Adrenal gland (tissue), 12 donors: ENCODE results near the gene DPY19L3. TPM values are rescaled to one million over a fixed set of nuclear protein-coding genes. Genes with fewer than 3 reads are reported as not detected.

Experiments used
- DNase-seq, 7 donors: peaks; one replicate each; pipeline ENCODE4 v3.0.0-alpha.2; 2019 to 2020
- H3K27ac ChIP-seq, 5 donors: fragments of 200-600 bp; sonication (generic) in 4 of 5; 1 replicate in 3 of 5; 2 replicates in 2 of 5; pipeline versions ENCODE4 v1.5.1 to v1.8.0; 2016 to 2020; ENCODE audit warnings: mild to moderate bottlenecking in 1 of 5
- H3K27me3 ChIP-seq: fragments of 200-600 bp; 2 replicates; pipeline ENCODE4 v1.8.0; 2021
- H3K36me3 ChIP-seq, 2 donors: fragments of 200-600 bp; replicated peaks in 1 of 2; 1 replicate in 1 of 2; 2 replicates in 1 of 2; pipeline versions ENCODE4 v1.5.1 to v1.8.0; 2018 to 2022
- H3K4me1 ChIP-seq, 2 donors: fragments of 200-600 bp; replicated peaks in 1 of 2; 1 replicate in 1 of 2; 2 replicates in 1 of 2; pipeline versions ENCODE4 v1.5.1 to v1.8.0; 2018 to 2021
- H3K4me3 ChIP-seq, 4 donors: fragments of 200-600 bp; sonication (generic) in 3 of 4; one replicate each; pipeline ENCODE4 v1.5.1; 2016 to 2018
- H3K9me3 ChIP-seq, 3 donors: fragments of 200-600 bp; sonication (generic) in 1 of 3; replicated peaks in 1 of 3; 1 replicate in 2 of 3; 2 replicates in 1 of 3; pipeline versions ENCODE4 v1.5.1 to v1.8.0; 2016 to 2021
- POLR2A ChIP-seq, 2 donors: fragments of 450-650 bp; IDR thresholded peaks; one replicate each; pipeline ENCODE4 v1.6.1; 2017; ENCODE audit warnings: antibody characterized with exemption in 2 of 2, mild to moderate bottlenecking in 2 of 2, moderate library complexity in 1 of 2
- WGBS, 4 donors: extraction: QIAGEN DNeasy Blood & Tissue Kit in 2 of 4; methylation state at CpG; one replicate each; pipeline versions ENCODE4 v1.1.5 to v1.1.7; 2013 to 2017; 5-methylcytosine and 5-hydroxymethylcytosine counted together
- intact Hi-C, 2 donors: fragments of 100-400 bp; cut with DNase I; formaldehyde crosslinking; loops; one replicate each; pipeline versions ENCODE4 v1.14.1 to v1.15.0; 2022 to 2023
- polyA plus RNA-seq, 3 donors: library from polyadenylated mRNA; stranded (reverse); fragments of 200-250 nt in 2 of 3; fragments of 350-450 nt in 1 of 3; fragmentation: Illumina TruSeq in 1 of 3; extraction: RNeasy Lipid Tissue Mini Kit (QIAGEN cat#74804) in 1 of 3; gene quantifications; one replicate each; pipeline ENCODE4 v1.2.3, GENCODE V29; 2013 to 2014
- total RNA-seq, 9 donors: library from RNA; depleted of rRNA in 4 of 9; stranded (reverse); fragments of >200 nt in 4 of 9; fragments of 120-200 nt in 1 of 9; fragmentation: NEBNext Ultra II Directional in 1 of 9; extraction: Animal tissue kit (Norgen Biotek cat#: 25700) in 1 of 9; gene quantifications; one replicate each; pipeline versions ENCODE4 v1.1.0 to v1.2.4, GENCODE V29; 2013 to 2023
- TF ChIP-seq, protein P1 (sequence below), 6 experiments: fragments of 450-650 bp in 4 of 6; fragments of 200-600 bp in 2 of 6; sonication (generic) in 1 of 6; IDR thresholded peaks; 1 replicate in 5 of 6; 2 replicates in 1 of 6; pipeline versions ENCODE4 v1.5.1 to v1.8.0; 2016 to 2021; ENCODE audit warnings: antibody characterized with exemption in 6 of 6, mild to moderate bottlenecking in 2 of 6, moderate library complexity in 1 of 6
- donor health status: healthy with polysubstance abuse.
- donor health status: Bipolar disorder and iron deficiency.
- donor health status: DM: yes; HTN: yes; CAD: no.
- donor health status: DM: no; HTN: no; CAD: no.
- donor health status: DM: no; HTN: no; CAD: no.
- donor health status: DM: yes; HTN: yes; CAD: no.

The DPY19L3 gene
- total and polyA plus RNA-seq, 12 donors: 5.4 to 31.0 (median 21.6) TPM

DNA sequence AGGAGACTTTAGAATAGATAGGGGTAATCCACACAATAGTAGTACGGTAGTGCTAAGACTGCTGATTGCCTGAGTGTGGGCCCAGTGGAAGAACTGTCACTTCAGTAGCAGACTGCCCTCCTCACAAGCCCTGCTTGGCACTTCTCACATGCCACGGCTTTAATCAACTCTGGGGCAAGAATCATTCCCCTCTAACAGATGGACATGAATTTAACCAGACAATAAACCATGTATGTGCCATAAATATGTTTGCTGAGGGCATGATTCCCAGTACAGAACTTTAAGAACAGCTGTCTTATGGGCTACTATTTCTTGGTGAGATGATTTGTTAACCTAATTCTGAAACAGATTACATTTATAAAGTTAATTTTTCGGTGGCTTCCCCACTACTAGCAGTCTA, 22.0 kb downstream of the DPY19L3 start:
- WGBS, 4 donors: 84 to 92% (median 90%) methylated on average over 3 of the region's 3 CpGs
- Histone ChIP-seq H3K4me3 (no peak overlapping the region), H3K4me1 (no peaks in the 10 kb centered on the region), H3K9me3 (no peaks in the 10 kb centered on the region), H3K36me3 (no peaks in the 10 kb centered on the region), H3K27me3 (no peaks in the 10 kb centered on the region), H3K27ac (no peak overlapping the region)
- intact Hi-C loops: no loop called here
- TF ChIP-seq, protein P1, sequence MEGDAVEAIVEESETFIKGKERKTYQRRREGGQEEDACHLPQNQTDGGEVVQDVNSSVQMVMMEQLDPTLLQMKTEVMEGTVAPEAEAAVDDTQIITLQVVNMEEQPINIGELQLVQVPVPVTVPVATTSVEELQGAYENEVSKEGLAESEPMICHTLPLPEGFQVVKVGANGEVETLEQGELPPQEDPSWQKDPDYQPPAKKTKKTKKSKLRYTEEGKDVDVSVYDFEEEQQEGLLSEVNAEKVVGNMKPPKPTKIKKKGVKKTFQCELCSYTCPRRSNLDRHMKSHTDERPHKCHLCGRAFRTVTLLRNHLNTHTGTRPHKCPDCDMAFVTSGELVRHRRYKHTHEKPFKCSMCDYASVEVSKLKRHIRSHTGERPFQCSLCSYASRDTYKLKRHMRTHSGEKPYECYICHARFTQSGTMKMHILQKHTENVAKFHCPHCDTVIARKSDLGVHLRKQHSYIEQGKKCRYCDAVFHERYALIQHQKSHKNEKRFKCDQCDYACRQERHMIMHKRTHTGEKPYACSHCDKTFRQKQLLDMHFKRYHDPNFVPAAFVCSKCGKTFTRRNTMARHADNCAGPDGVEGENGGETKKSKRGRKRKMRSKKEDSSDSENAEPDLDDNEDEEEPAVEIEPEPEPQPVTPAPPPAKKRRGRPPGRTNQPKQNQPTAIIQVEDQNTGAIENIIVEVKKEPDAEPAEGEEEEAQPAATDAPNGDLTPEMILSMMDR (IDR thresholded peaks at IDR 0.05): no peak
- TF ChIP-seq POLR2A (IDR thresholded peaks at IDR 0.05): no peak
- DNase-seq: no peak

DNA sequence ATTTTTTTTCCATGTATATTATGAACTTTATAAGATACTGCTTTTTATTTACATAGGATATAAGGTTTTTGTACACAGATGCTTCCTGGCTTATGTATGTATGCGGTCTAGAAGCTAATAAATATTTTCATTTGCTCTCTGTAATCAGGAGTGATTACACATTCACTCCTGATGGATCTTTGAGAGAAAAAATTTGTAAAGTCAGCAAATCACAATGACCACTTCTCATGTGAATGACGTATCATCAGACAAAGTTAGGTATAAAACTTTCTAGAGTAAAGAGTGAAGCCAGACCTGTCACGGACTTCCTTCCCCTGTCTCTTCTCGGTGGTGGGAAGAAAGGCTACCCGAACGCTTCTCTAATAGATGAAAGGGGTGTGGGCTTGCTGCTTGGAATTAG, 31.1 kb downstream of the DPY19L3 start:
- no peaks in the 10 kb centered on the region for H3K4me1 ChIP-seq
- intact Hi-C loops: no loop called here

DNA sequence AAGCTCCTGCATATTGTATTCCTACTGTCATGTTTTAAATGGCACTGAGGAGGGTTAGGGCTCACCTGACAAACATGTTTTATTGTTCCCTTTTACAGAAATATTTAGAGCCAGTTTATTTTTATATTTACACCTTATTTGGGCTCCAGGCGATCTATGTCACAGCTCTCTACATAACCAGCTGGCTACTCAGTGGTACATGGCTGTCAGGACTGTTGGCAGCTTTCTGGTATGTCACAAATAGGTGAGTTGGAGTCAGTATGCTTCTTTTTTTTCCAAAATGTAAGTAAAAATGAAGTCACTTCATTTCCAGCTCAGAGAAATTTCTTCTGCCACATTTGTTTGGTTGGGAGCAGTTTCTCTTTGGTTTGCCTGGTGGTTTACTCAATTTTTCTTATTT, 31.5 kb downstream of the DPY19L3 start:
- H3K9me3 ChIP-seq: no peaks in the 10 kb centered on the region
- no peaks in the 10 kb centered on the region for H3K36me3 ChIP-seq
- H3K4me3 ChIP-seq: no peak overlapping the region
- no peak for DNase-seq
- no peaks in the 10 kb centered on the region for H3K27me3 ChIP-seq
- H3K4me1 ChIP-seq: no peaks in the 10 kb centered on the region
- intact Hi-C loops: no loop called here
- TF ChIP-seq POLR2A (IDR thresholded peaks at IDR 0.05): no peak
- TF ChIP-seq, protein P1 (IDR thresholded peaks at IDR 0.05): no peak
- WGBS, 4 donors: 89 to 97% (median 93%) methylated on average over 1 of the region's 1 CpG
- no peak overlapping the region for H3K27ac ChIP-seq

More for the DNA sequence above, 31.1 kb downstream of the DPY19L3 start:
- no peak for DNase-seq
- H3K27me3 ChIP-seq: no peaks in the 10 kb centered on the region
- no peak for TF ChIP-seq POLR2A (IDR thresholded peaks at IDR 0.05)
- TF ChIP-seq, protein P1 (IDR thresholded peaks at IDR 0.05): no peak
- H3K36me3 ChIP-seq: no peaks in the 10 kb centered on the region
- H3K9me3 ChIP-seq: no peaks in the 10 kb centered on the region
- H3K4me3 ChIP-seq: no peak overlapping the region
- 92 to 96% (median 94%) methylated on average over 6 of the region's 6 CpGs for WGBS, 4 donors
- no peak overlapping the region for H3K27ac ChIP-seq

DNA sequence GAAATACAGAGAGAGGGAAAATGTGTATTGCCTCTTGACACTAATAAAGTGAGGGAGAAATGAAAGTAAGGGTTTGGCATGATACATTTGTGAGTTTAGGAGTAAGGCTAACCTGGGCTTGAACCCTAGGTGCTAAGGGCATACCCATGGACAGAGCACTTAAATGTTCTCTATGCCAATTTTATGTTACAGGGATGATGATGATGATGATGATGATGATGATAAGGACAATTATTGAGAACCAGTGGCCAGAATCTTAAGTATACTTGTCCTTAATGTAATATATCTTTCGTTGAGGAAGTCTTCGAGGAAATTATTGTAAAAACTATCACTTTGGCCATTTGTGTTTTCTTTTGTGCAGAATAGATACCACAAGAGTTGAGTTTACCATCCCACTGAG, 33.2 kb downstream of the DPY19L3 start:
- no peak for DNase-seq
- no peak for TF ChIP-seq POLR2A (IDR thresholded peaks at IDR 0.05)
- TF ChIP-seq, protein P1 (IDR thresholded peaks at IDR 0.05): no peak
- H3K4me3 ChIP-seq: no peak overlapping the region
- H3K36me3 ChIP-seq: no peaks in the 10 kb centered on the region
- no peaks in the 10 kb centered on the region for H3K4me1 ChIP-seq
- H3K9me3 ChIP-seq: no peaks in the 10 kb centered on the region
- WGBS, 4 donors: 90 to 97% (median 92%) methylated on average over 2 of the region's 2 CpGs
- H3K27ac ChIP-seq: no peak overlapping the region
- H3K27me3 ChIP-seq: no peaks in the 10 kb centered on the region
- intact Hi-C loops: no loop called here
